HG02870 (cell line): ENCODE data around the gene TERB2.
"Not testable (repeated sequence)": the region's sequence is repeated elsewhere in the genome, so short reads cannot be mapped to it uniquely, and the experiment has no call there.

Source experiments
- ATAC-seq: cut with Tn5 transposase; IDR thresholded peaks from one replicate; pipeline ENCODE4 v1.9.1; 2021; ENCODE audit warnings: mild to moderate bottlenecking, moderate library complexity; ENCODE audit not compliant: unreplicated experiment

TERB2 gene

GRCh38 chr15:44956388-44956787 lies at the start of gene TERB2:
Gene TERB2 (plus strand): TSS chr15:44956687. CDS start chr15:44956719, 32 bp downstream.
- no peak for ATAC-seq

- no peak for ATAC-seq
These were observed 47.1 kb upstream of the TERB2 start for GRCh38 chr15:44909423-44909822.

GRCh38 chr15:44910981-44911625 lies 45.4 kb upstream of the TERB2 start:
- no peak for ATAC-seq

- not testable (repeated sequence) for ATAC-seq
These were observed 44.3 kb upstream of the TERB2 start for GRCh38 chr15:44912186-44912585.

- not testable (repeated sequence) for ATAC-seq
These were observed 43.5 kb upstream of the TERB2 start for GRCh38 chr15:44912974-44913448.

- ATAC-seq = no peak
These were observed 38.4 kb upstream of the TERB2 start for GRCh38 chr15:44918136-44918535.

- ATAC-seq = not testable (repeated sequence)
These were observed 27.8 kb upstream of the TERB2 start for GRCh38 chr15:44928658-44929057.

- not testable (repeated sequence) for ATAC-seq
These were observed 26.2 kb upstream of the TERB2 start for GRCh38 chr15:44930283-44930682.

GRCh38 chr15:44958302-44958701 lies 1.8 kb downstream of the TERB2 start:
- not testable (repeated sequence) for ATAC-seq

- no peak for ATAC-seq
These were observed 12.0 kb downstream of the TERB2 start for GRCh38 chr15:44968475-44968874.

GRCh38 chr15:44971036-44971435 lies 14.5 kb downstream of the TERB2 start:
- ATAC-seq = no peak

- not testable (repeated sequence) for ATAC-seq
These were observed 19.7 kb downstream of the TERB2 start for GRCh38 chr15:44976183-44976582.

- ATAC-seq = not testable (repeated sequence)
These were observed 21.3 kb downstream of the TERB2 start for GRCh38 chr15:44977781-44978180.

GRCh38 chr15:44979617-44980339 lies 23.3 kb downstream of the TERB2 start:
- ATAC-seq = not testable (repeated sequence)

- not testable (repeated sequence) for ATAC-seq
These were observed 27.7 kb downstream of the TERB2 start for GRCh38 chr15:44984144-44984543.

GRCh38 chr15:44986346-44987055 lies 30.0 kb downstream of the TERB2 start:
- not testable (repeated sequence) for ATAC-seq

- not testable (repeated sequence) for ATAC-seq
These were observed 31.2 kb downstream of the TERB2 start for GRCh38 chr15:44987711-44988110.

GRCh38 chr15:44988184-44988869 lies 31.8 kb downstream of the TERB2 start:
- ATAC-seq = not testable (repeated sequence)

- ATAC-seq = not testable (repeated sequence)
These were observed 32.4 kb downstream of the TERB2 start for GRCh38 chr15:44988870-44989219.

GRCh38 chr15:44997632-44998031 lies 41.1 kb downstream of the TERB2 start:
- not testable (repeated sequence) for ATAC-seq

- ATAC-seq = no peak
These were observed 42.6 kb downstream of the TERB2 start for GRCh38 chr15:44999105-44999504.
